Right kidney (tissue), 1 donor: Measurements from ENCODE around the gene GATA5.

Experiments used
- DNase-seq: peaks from one replicate; pipeline ENCODE4 v3.0.0-alpha.2; 2016

GATA5 gene

GRCh38 chr20:62415354-62416111 lies 60.3 kb downstream of the GATA5 start:
- no peak for DNase-seq

GRCh38 chr20:62413896-62414481 lies 61.8 kb downstream of the GATA5 start:
- DNase-seq = no peak
